Measurements from ENCODE around the gene EXOC4. TPM values are rescaled to one million over a fixed set of nuclear protein-coding genes. Genes with fewer than 3 reads are reported as not detected.

The EXOC4 gene
- total and polyA plus RNA-seq, 7 experiments from 2014 or later = 44.1 to 106 (median 74.2) TPM

DNA sequence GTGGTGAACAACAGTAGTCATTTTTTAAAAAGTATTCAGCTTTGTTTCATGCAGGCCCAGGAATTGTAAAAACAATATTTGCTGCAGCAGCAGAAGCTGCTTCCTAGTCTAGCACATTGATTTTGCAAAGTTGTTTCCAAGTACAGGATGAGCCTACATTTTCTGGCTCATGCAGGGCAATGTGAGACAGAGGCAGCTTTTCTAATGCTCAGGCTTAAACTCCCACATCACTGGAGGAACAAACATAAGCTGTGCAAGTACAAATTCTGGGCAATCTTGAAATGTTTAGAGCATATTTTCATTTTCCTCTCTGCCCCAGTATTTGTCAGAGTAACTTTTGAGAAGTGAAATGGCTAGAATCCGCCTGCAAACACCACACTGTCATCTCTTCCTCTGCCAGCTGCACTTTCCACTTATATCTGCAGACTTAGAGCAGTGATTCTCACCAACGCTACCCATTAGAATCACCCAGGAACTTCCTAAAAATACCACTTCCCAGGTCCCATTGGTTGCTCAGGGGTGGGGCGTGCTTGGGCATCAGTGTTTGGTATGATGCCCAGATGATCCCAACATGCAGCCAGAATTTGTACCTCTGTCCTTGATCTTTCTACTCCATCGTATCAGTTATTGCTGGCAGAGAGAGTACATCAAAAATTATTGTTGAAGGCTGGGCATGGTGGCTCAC, 570.1 kb downstream of the EXOC4 start:
- H3K4me1 Mint-ChIP-seq = peaks cover 0 to 17% (median 5%) of the 10 kb centered on the region in 7 donors
- H3K36me3 Mint-ChIP-seq = peaks cover 6 to 73% (median 63%) of the 10 kb centered on the region in 5 donors
- POLR2A ChIA-PET = no interaction called here
- no peaks in the 10 kb centered on the region for H3K9me3 ChIP-seq (ENCODE audit: control insufficient read depth in 2 of 3, low read length in 3 of 3)
- peak overlapping the region in 5 of 9 donors; percentile 5 to 88 (median 27) for H3K27ac Mint-ChIP-seq
- intact Hi-C loops (cut with micrococcal nuclease) = no loop called here
- no peak overlapping the region for H3K4me3 Mint-ChIP-seq
- no peaks in the 10 kb centered on the region for H3K27me3 Mint-ChIP-seq
- no peak overlapping the region for H3K27ac ChIP-seq (ENCODE audit: low read depth, low read length)
- no peak for DNase-seq
- no peaks in the 10 kb centered on the region for H3K4me1 ChIP-seq (ENCODE audit: control insufficient read depth in 2 of 2, insufficient read depth in 2 of 2, low read length in 2 of 2)
- CTCF ChIA-PET = no interaction called here
- ATAC-seq = no peak
- H3K36me3 ChIP-seq (ENCODE audit: control insufficient read depth in 2 of 3, insufficient read depth in 3 of 3, low read length in 3 of 3) = peaks cover 0 to 5% (median 0%) of the 10 kb centered on the region in 3 experiments
- H3K27me3 ChIP-seq (ENCODE audit: control insufficient read depth in 2 of 2, insufficient read depth in 2 of 2, low read length in 2 of 2) = no peaks in the 10 kb centered on the region
- H3K4me3 ChIP-seq (ENCODE audit: low read length) = no peak overlapping the region
- H3K9me3 Mint-ChIP-seq = peaks cover 0 to 4% (median 0%) of the 10 kb centered on the region in 11 donors

- Histone ChIP-seq H3K27ac (ENCODE audit: low read depth, low read length) (no peak overlapping the region), H3K4me1 (ENCODE audit: control insufficient read depth in 2 of 2, insufficient read depth in 2 of 2, low read length in 2 of 2) (no peaks in the 10 kb centered on the region), H3K27me3 (ENCODE audit: control insufficient read depth in 2 of 2, insufficient read depth in 2 of 2, low read length in 2 of 2) (no peaks in the 10 kb centered on the region), H3K36me3 (ENCODE audit: control insufficient read depth in 2 of 3, insufficient read depth in 3 of 3, low read length in 3 of 3) (no peaks in the 10 kb centered on the region), H3K9me3 (ENCODE audit: control insufficient read depth in 2 of 3, low read length in 3 of 3) (no peaks in the 10 kb centered on the region), H3K4me3 (ENCODE audit: low read length) (no peak overlapping the region)
- peak overlapping the region in 3 of 10 donors; percentile 1 to 25 (median 23) for H3K4me3 Mint-ChIP-seq
- H3K36me3 Mint-ChIP-seq = peaks cover 4 to 63% (median 52%) of the 10 kb centered on the region in 5 donors
- ATAC-seq (peak; percentile 57), DNase-seq (peak in 6 of 9 donors; percentile 10 to 49 (median 34))
- H3K27me3 Mint-ChIP-seq = no peaks in the 10 kb centered on the region
- H3K9me3 Mint-ChIP-seq = peaks cover 0 to 4% (median 0%) of the 10 kb centered on the region in 11 donors
- intact Hi-C loops (cut with micrococcal nuclease) = no loop called here
- CTCF ChIA-PET = no interaction called here
- H3K4me1 Mint-ChIP-seq = peaks cover 0 to 17% (median 5%) of the 10 kb centered on the region in 7 donors
- POLR2A ChIA-PET = no interaction called here
- peak overlapping the region in 6 of 9 donors; percentile 28 to 88 (median 62) for H3K27ac Mint-ChIP-seq
Measured at GRCh38 chr7:133824132-133824531, 571.3 kb downstream of the EXOC4 start.

GRCh38 chr7:133827707-133828623, 575.1 kb downstream of the EXOC4 start:
- intact Hi-C loops (cut with micrococcal nuclease) = no loop called here
- no peak for ATAC-seq
- no peak for DNase-seq
- peaks cover 0 to 17% (median 9%) of the 10 kb centered on the region in 11 donors for H3K9me3 Mint-ChIP-seq
- no peak overlapping the region for H3K27ac Mint-ChIP-seq
- Histone ChIP-seq H3K9me3 (ENCODE audit: control insufficient read depth in 2 of 3, low read length in 3 of 3) (no peaks in the 10 kb centered on the region), H3K36me3 (ENCODE audit: control insufficient read depth in 2 of 3, insufficient read depth in 3 of 3, low read length in 3 of 3) (no peaks in the 10 kb centered on the region), H3K27me3 (ENCODE audit: control insufficient read depth in 2 of 2, insufficient read depth in 2 of 2, low read length in 2 of 2) (no peaks in the 10 kb centered on the region), H3K4me3 (ENCODE audit: low read length) (no peak overlapping the region), H3K27ac (ENCODE audit: low read depth, low read length) (no peak overlapping the region), H3K4me1 (ENCODE audit: control insufficient read depth in 2 of 2, insufficient read depth in 2 of 2, low read length in 2 of 2) (no peaks in the 10 kb centered on the region)
- CTCF ChIA-PET = no interaction called here
- H3K4me1 Mint-ChIP-seq = peaks cover 0 to 10% (median 5%) of the 10 kb centered on the region in 7 donors
- POLR2A ChIA-PET = no interaction called here
- H3K36me3 Mint-ChIP-seq = peaks cover 7 to 49% (median 44%) of the 10 kb centered on the region in 5 donors
- H3K27me3 Mint-ChIP-seq = no peaks in the 10 kb centered on the region
- no peak overlapping the region for H3K4me3 Mint-ChIP-seq

DNA sequence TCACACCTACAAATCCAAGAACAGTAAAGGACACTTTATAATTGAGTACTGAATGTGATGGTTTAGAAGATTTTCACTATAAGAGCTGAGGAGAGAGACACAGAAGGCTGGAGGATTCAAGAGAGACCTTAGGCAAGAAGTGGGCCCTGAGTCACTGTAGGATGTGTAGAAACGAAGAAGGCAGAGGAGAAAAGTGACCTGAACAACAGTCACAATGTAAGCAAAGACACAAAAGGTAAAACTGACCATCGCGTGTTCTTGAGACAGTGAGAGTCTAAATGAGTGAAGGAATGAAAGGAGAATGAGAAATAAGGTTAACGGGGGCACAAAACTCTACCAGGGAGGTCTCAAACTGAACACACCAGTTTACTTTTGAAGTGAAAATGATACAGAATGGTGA, 576.0 kb downstream of the EXOC4 start:
- H3K4me1 Mint-ChIP-seq = peaks cover 0 to 6% (median 5%) of the 10 kb centered on the region in 7 donors
- Histone ChIP-seq H3K27me3 (ENCODE audit: control insufficient read depth in 2 of 2, insufficient read depth in 2 of 2, low read length in 2 of 2) (no peaks in the 10 kb centered on the region), H3K36me3 (ENCODE audit: control insufficient read depth in 2 of 3, insufficient read depth in 3 of 3, low read length in 3 of 3) (no peaks in the 10 kb centered on the region), H3K27ac (ENCODE audit: low read depth, low read length) (no peak overlapping the region), H3K9me3 (ENCODE audit: control insufficient read depth in 2 of 3, low read length in 3 of 3) (no peaks in the 10 kb centered on the region), H3K4me1 (ENCODE audit: control insufficient read depth in 2 of 2, insufficient read depth in 2 of 2, low read length in 2 of 2) (no peaks in the 10 kb centered on the region), H3K4me3 (ENCODE audit: low read length) (no peak overlapping the region)
- H3K4me3 Mint-ChIP-seq = no peak overlapping the region
- H3K27me3 Mint-ChIP-seq = no peaks in the 10 kb centered on the region
- ChIA-PET CTCF (no interaction called here), POLR2A (no interaction called here)
- H3K9me3 Mint-ChIP-seq = peaks cover 0 to 17% (median 9%) of the 10 kb centered on the region in 11 donors
- DNase-seq (no peak), ATAC-seq (no peak)
- no peak overlapping the region for H3K27ac Mint-ChIP-seq
- intact Hi-C loops (cut with micrococcal nuclease) = no loop called here
- H3K36me3 Mint-ChIP-seq = peaks cover 7 to 47% (median 40%) of the 10 kb centered on the region in 5 donors

DNA sequence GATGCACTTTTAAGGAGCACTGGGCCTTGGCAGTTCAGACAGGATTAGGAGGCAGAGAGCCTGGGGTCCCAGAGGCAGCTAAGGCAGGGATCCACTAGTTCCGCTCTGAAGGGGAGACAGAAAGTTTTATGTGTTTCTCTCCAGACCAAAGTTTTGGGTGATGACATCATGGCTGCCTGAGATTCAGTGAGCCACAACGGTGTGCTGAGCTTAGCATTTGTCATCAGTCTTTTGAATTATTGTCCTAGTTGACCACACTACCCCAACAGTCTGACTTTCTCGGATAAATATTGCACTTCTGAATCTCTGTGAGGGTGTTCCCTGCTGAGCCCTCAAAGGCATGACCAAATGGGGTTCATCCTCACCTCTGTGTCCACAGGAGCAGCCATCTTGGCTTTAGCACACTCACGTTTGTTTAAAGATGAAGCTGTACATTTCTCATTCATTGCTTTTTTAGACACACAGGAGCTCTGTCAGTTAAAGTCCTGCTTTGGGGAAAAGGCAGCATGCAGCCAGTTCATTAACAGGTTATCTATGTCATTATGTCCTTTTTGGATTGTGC, 576.5 kb downstream of the EXOC4 start:
- Mint-ChIP-seq H3K4me3 (no peak overlapping the region), H3K27me3 (no peaks in the 10 kb centered on the region), H3K9me3 (peaks cover 0 to 17% (median 9%) of the 10 kb centered on the region in 11 donors), H3K36me3 (peaks cover 7 to 46% (median 40%) of the 10 kb centered on the region in 5 donors), H3K4me1 (peaks cover 0 to under 1% (median 0%) of the 10 kb centered on the region in 7 donors), H3K27ac (no peak overlapping the region)
- ATAC-seq = no peak
- Histone ChIP-seq H3K4me1 (ENCODE audit: control insufficient read depth in 2 of 2, insufficient read depth in 2 of 2, low read length in 2 of 2) (no peaks in the 10 kb centered on the region), H3K27ac (ENCODE audit: low read depth, low read length) (no peak overlapping the region), H3K4me3 (ENCODE audit: low read length) (no peak overlapping the region), H3K27me3 (ENCODE audit: control insufficient read depth in 2 of 2, insufficient read depth in 2 of 2, low read length in 2 of 2) (no peaks in the 10 kb centered on the region), H3K9me3 (ENCODE audit: control insufficient read depth in 2 of 3, low read length in 3 of 3) (no peaks in the 10 kb centered on the region), H3K36me3 (ENCODE audit: control insufficient read depth in 2 of 3, insufficient read depth in 3 of 3, low read length in 3 of 3) (no peaks in the 10 kb centered on the region)
- intact Hi-C loops (cut with micrococcal nuclease) = no loop called here
- ChIA-PET POLR2A (interaction anchor here (0.6 kb wide), 1 partner anchor 26 kb away, joined by 5 read pairs; no protein-coding TSS in a partner anchor), CTCF (interaction anchor here (1.0 kb wide), 1 partner anchor 9 kb away, joined by 7 read pairs; no protein-coding TSS in a partner anchor)
- DNase-seq = no peak

- no peaks in the 10 kb centered on the region for H3K4me1 Mint-ChIP-seq
- no peak overlapping the region for H3K27ac Mint-ChIP-seq
- no peaks in the 10 kb centered on the region for H3K27me3 Mint-ChIP-seq
- H3K36me3 Mint-ChIP-seq = peaks cover 7 to 43% (median 39%) of the 10 kb centered on the region in 5 donors
- no peaks in the 10 kb centered on the region for H3K36me3 ChIP-seq (ENCODE audit: control insufficient read depth in 2 of 3, insufficient read depth in 3 of 3, low read length in 3 of 3)
- no peak overlapping the region for H3K4me3 Mint-ChIP-seq
- no peak overlapping the region for H3K4me3 ChIP-seq (ENCODE audit: low read length)
- H3K9me3 Mint-ChIP-seq = peaks cover 0 to 17% (median 9%) of the 10 kb centered on the region in 11 donors
- no peaks in the 10 kb centered on the region for H3K27me3 ChIP-seq (ENCODE audit: control insufficient read depth in 2 of 2, insufficient read depth in 2 of 2, low read length in 2 of 2)
- H3K27ac ChIP-seq (ENCODE audit: low read depth, low read length) = no peak overlapping the region
- intact Hi-C loops (cut with micrococcal nuclease) = no loop called here
- ATAC-seq (no peak), DNase-seq (no peak)
- ChIA-PET CTCF (interaction anchor here (1.0 kb wide), 1 partner anchor 10 kb away, joined by 7 read pairs; no protein-coding TSS in a partner anchor), POLR2A (interaction anchor here (0.6 kb wide), 1 partner anchor 27 kb away, joined by 5 read pairs; no protein-coding TSS in a partner anchor)
- H3K4me1 ChIP-seq (ENCODE audit: control insufficient read depth in 2 of 2, insufficient read depth in 2 of 2, low read length in 2 of 2) = no peaks in the 10 kb centered on the region
- H3K9me3 ChIP-seq (ENCODE audit: control insufficient read depth in 2 of 3, low read length in 3 of 3) = no peaks in the 10 kb centered on the region
Measured at GRCh38 chr7:133830081-133830480, 577.2 kb downstream of the EXOC4 start.

Measured in naive thymus-derived CD4-positive, alpha-beta T cell (primary cell).